Mammary epithelial cell (primary cell): ENCODE measurements around the gene ANKRD13D.

Experiments used
- EZH2 ChIP-seq: IDR thresholded peaks from 2 replicates; pipeline ENCODE4 v1.6.1; 2012; ENCODE audit warnings: low read length, inconsistent platforms, borderline replicate concordance
- TF ChIP-seq, protein P1 (sequence below), 2 donors: IDR thresholded peaks in 1 of 2; conservative IDR thresholded peaks in 1 of 2; 2 replicates each; pipeline ENCODE4 v1.5.1; 2011 to 2012; ENCODE audit warnings: inconsistent platforms in 2 of 2, low read length in 2 of 2, mild to moderate bottlenecking in 2 of 2, control low read depth in 1 of 2, low read depth in 1 of 2; ENCODE audit not compliant: insufficient read depth in 1 of 2; ENCODE audit errors: extremely low read depth in 1 of 2

DNA sequence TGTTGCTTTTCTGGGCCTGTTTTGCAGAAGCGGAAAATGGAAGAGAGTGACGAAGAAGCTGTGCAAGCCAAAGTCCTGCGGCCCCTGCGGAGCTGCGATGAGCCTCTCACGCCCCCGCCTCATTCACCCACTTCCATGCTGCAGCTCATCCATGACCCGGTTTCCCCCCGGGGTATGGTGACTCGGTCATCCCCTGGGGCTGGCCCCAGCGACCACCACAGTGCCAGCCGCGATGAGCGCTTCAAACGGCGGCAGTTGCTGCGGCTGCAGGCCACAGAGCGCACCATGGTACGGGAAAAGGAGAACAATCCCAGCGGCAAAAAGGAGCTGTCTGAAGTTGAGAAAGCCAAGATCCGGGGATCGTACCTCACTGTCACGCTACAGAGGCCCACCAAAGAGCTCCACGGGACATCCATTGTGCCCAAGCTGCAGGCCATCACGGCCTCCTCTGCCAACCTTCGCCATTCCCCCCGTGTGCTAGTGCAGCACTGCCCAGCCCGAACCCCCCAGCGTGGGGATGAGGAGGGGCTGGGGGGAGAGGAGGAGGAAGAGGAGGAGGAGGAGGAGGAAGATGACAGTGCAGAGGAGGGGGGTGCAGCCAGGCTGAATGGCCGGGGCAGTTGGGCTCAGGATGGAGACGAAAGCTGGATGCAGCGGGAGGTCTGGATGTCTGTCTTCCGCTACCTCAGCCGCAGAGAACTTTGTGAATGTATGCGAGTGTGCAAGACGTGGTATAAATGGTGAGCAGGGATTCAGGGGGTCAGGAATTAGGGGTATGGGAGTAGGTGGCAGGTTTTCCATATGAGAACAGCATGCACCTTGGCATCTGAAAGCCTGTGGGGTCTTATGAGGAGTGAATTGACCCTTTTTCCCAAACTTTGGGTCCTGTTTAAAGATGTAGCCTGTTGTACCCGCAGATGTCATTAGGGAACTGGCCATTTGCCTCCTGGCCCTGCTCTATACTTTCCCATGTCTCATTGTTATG, 38.8 kb upstream of the ANKRD13D start:
- TF ChIP-seq, protein P1, sequence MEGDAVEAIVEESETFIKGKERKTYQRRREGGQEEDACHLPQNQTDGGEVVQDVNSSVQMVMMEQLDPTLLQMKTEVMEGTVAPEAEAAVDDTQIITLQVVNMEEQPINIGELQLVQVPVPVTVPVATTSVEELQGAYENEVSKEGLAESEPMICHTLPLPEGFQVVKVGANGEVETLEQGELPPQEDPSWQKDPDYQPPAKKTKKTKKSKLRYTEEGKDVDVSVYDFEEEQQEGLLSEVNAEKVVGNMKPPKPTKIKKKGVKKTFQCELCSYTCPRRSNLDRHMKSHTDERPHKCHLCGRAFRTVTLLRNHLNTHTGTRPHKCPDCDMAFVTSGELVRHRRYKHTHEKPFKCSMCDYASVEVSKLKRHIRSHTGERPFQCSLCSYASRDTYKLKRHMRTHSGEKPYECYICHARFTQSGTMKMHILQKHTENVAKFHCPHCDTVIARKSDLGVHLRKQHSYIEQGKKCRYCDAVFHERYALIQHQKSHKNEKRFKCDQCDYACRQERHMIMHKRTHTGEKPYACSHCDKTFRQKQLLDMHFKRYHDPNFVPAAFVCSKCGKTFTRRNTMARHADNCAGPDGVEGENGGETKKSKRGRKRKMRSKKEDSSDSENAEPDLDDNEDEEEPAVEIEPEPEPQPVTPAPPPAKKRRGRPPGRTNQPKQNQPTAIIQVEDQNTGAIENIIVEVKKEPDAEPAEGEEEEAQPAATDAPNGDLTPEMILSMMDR (conservative IDR thresholded peaks at IDR 0.05 in 1 of 2, IDR thresholded peaks at IDR 0.05 in 1 of 2; ENCODE audit: extremely low read depth in 1 of 2, insufficient read depth in 1 of 2, low read depth in 1 of 2, low read length in 2 of 2): no peak
- TF ChIP-seq EZH2: no peak
